OCI-LY7 (cell line): ENCODE measurements around the gene STIM2.

Source experiments
- CTCF ChIP-seq: fragments of 200-600 bp; sonication (generic); conservative IDR thresholded peaks from 2 replicates; pipeline ENCODE4 v1.5.1; 2014; ENCODE audit warnings: mild to moderate bottlenecking, antibody characterized with exemption, low read length, moderate library complexity, mixed read lengths
- EZH2phosphoT487 ChIP-seq: fragments of 200-600 bp; sonication (generic); IDR thresholded peaks from 2 replicates; pipeline ENCODE4 v1.6.1; 2018; ENCODE audit warnings: low read depth, borderline replicate concordance, mild to moderate bottlenecking, mixed run types, antibody characterized with exemption, low read length, moderate library complexity, mixed read lengths

GRCh38 chr4:26826721-26827120 lies 33.9 kb upstream of the STIM2 start:
- TF ChIP-seq CTCF (no peak), EZH2phosphoT487 (no peak)
